GM18502 (cell line): ENCODE measurements around the gene ABCC1.

Source experiments
- ATAC-seq: cut with Tn5 transposase; IDR thresholded peaks from one replicate; pipeline ENCODE4 v1.9.1; 2021; ENCODE audit warnings: mild to moderate bottlenecking; ENCODE audit not compliant: unreplicated experiment, poor library complexity

The ABCC1 gene

GRCh38 chr16:16015849-16016248, 66.4 kb downstream of the ABCC1 start:
- no peak for ATAC-seq

- no peak for ATAC-seq
These were observed 67.1 kb downstream of the ABCC1 start for GRCh38 chr16:16016388-16016964.

GRCh38 chr16:16017812-16018211, 68.4 kb downstream of the ABCC1 start:
- ATAC-seq: no peak

GRCh38 chr16:16018705-16019104, 69.3 kb downstream of the ABCC1 start:
- ATAC-seq: no peak

- no peak for ATAC-seq
These were observed 70.1 kb downstream of the ABCC1 start for GRCh38 chr16:16019488-16019887.

- ATAC-seq: no peak
These were observed 70.9 kb downstream of the ABCC1 start for GRCh38 chr16:16020291-16020690.

GRCh38 chr16:16021020-16021419, 71.6 kb downstream of the ABCC1 start:
- ATAC-seq: no peak

GRCh38 chr16:16021646-16021987, 72.2 kb downstream of the ABCC1 start:
- ATAC-seq: no peak

GRCh38 chr16:16021988-16022682, 72.7 kb downstream of the ABCC1 start:
- ATAC-seq: no peak

- no peak for ATAC-seq
These were observed 73.3 kb downstream of the ABCC1 start for GRCh38 chr16:16022683-16023064.

GRCh38 chr16:16025214-16025968, 76.0 kb downstream of the ABCC1 start:
- ATAC-seq: peak; percentile 64

GRCh38 chr16:16027728-16028310, 78.4 kb downstream of the ABCC1 start:
- ATAC-seq: no peak

- ATAC-seq: no peak
These were observed 79.0 kb downstream of the ABCC1 start for GRCh38 chr16:16028311-16028999.

GRCh38 chr16:16029431-16030011, 80.1 kb downstream of the ABCC1 start:
- no peak for ATAC-seq

GRCh38 chr16:16030449-16030848, 81.0 kb downstream of the ABCC1 start:
- ATAC-seq: no peak

- no peak for ATAC-seq
These were observed 82.0 kb downstream of the ABCC1 start for GRCh38 chr16:16031401-16031800.

GRCh38 chr16:16032271-16032979, 83.0 kb downstream of the ABCC1 start:
- no peak for ATAC-seq

GRCh38 chr16:16033208-16033717, 83.8 kb downstream of the ABCC1 start:
- no peak for ATAC-seq

GRCh38 chr16:16036359-16036792, 87.0 kb downstream of the ABCC1 start:
- ATAC-seq: no peak
